ENCODE results near the gene CHST3. TPM values are rescaled to one million over a fixed set of nuclear protein-coding genes. Genes with fewer than 3 reads are reported as not detected.

CHST3 gene
- total RNA-seq, 1 donor from 2014 or later, result 26.0 TPM

DNA sequence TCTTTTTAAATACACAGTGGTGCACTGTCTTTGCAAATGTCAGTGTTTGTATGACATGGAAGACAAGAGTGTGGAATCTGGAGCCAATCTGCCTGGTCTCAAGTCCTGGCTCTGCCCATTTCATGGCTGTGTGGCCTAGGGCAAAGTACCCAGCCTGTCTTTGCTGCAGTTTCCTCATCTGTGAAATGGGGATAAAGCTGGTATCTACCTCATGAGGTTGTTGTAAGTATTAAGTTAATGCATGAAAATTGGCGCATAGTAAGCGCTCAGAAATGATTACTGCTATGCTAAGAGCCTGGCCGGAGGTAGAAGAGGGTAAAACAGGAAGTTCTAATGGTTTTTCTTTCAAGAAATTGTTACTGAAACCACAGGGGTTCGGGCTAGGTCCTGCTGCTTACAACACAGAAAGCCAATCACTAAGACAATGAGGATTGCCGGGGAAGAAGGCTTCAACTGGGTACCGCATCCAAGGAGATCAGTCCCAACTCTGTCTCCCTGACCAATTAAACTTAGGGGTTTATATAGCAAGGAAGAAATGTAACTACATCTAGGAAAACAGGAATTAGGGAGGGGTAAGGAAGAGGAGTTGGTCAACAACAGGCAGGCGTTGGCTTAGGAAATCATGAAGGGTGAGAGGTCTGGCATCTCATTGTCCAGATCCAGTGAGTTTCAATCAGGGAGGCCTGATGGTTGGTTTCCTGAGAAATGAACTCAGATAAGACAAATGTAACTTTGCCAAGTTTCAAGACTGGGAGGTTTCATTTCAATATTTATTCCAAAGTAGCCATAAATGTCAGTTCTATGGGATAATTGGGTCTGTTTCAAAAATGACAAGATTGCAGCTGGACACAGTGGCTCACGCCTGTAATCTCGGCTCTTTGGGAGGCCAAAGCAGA is 57.0 kb downstream of the CHST3 start:
- no peak for DNase-seq (ENCODE audit: extremely low spot score in 2 of 2)
- Histone ChIP-seq H3K27ac (no peak overlapping the region), H3K27me3 (no peaks in the 10 kb centered on the region), H3K9me3 (no peaks in the 10 kb centered on the region), H3K4me3 (no peak overlapping the region), H3K4me1 (peaks cover 15% of the 10 kb centered on the region), H3K36me3 (no peaks in the 10 kb centered on the region)
- TF ChIP-seq POLR2A (IDR thresholded peaks at IDR 0.05) (no peak), POLR2AphosphoS5 (IDR thresholded peaks at IDR 0.05; ENCODE audit: insufficient read depth in 1 of 2, low read depth in 1 of 2) (no peak)
- TF ChIP-seq, protein P1, sequence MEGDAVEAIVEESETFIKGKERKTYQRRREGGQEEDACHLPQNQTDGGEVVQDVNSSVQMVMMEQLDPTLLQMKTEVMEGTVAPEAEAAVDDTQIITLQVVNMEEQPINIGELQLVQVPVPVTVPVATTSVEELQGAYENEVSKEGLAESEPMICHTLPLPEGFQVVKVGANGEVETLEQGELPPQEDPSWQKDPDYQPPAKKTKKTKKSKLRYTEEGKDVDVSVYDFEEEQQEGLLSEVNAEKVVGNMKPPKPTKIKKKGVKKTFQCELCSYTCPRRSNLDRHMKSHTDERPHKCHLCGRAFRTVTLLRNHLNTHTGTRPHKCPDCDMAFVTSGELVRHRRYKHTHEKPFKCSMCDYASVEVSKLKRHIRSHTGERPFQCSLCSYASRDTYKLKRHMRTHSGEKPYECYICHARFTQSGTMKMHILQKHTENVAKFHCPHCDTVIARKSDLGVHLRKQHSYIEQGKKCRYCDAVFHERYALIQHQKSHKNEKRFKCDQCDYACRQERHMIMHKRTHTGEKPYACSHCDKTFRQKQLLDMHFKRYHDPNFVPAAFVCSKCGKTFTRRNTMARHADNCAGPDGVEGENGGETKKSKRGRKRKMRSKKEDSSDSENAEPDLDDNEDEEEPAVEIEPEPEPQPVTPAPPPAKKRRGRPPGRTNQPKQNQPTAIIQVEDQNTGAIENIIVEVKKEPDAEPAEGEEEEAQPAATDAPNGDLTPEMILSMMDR (IDR thresholded peaks at IDR 0.05), result no peak
- intact Hi-C loops (cut with DNase I), result no loop called here

DNA sequence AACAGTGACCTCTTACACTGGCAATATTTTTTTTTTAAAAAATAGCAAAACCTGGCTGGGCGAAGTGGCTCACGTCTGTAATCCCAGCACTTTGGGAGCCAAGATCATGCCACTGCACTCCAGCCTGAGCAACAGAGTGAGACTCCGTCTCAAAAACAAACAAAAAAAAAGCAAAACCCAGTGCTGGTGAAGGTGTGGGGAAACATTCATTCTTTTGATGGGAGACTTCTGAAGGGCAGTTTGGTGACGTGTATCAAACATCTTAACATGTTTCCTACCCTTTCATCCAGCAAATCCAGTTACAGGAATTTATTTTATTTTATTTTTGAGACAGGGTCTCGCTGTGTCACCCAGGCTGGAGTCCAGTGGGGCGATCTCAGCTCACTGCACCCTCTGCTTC is 58.0 kb downstream of the CHST3 start:
- no peak overlapping the region for H3K27ac ChIP-seq
- intact Hi-C loops (cut with DNase I), result no loop called here
- H3K27me3 ChIP-seq, result no peaks in the 10 kb centered on the region
- no peak for DNase-seq (ENCODE audit: extremely low spot score in 2 of 2)
- no peaks in the 10 kb centered on the region for H3K9me3 ChIP-seq
- H3K4me3 ChIP-seq, result no peak overlapping the region
- H3K4me1 ChIP-seq, result peaks cover 19% of the 10 kb centered on the region
- H3K36me3 ChIP-seq, result no peaks in the 10 kb centered on the region
- TF ChIP-seq POLR2AphosphoS5 (IDR thresholded peaks at IDR 0.05; ENCODE audit: insufficient read depth in 1 of 2, low read depth in 1 of 2) (no peak), POLR2A (IDR thresholded peaks at IDR 0.05) (no peak)
- TF ChIP-seq, protein P1 (IDR thresholded peaks at IDR 0.05), result no peak

DNA sequence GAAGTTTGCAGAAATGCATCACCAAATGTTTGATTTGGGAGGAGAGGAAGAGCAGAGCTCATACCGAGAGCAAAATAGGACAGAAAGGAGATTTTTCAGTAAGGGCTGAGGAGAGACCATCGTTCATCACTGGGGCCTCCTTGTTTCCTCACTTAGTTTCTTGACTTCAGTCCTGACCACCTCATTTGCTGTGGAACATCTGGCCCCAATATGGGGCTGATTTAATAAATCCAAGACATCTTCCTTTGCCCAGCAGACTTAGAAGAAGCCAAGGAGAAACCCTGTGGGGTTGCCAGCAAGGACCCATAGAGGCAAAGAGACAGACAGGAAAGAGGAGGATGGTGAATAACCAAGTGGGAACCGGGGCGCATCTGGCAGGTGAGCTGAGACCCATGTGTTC is 60.4 kb downstream of the CHST3 start:
- no peak overlapping the region for H3K27ac ChIP-seq
- intact Hi-C loops (cut with DNase I), result no loop called here
- TF ChIP-seq POLR2AphosphoS5 (IDR thresholded peaks at IDR 0.05; ENCODE audit: insufficient read depth in 1 of 2, low read depth in 1 of 2), result no peak
- TF ChIP-seq, protein P1 (IDR thresholded peaks at IDR 0.05), result no peak
- no peak for TF ChIP-seq POLR2A (IDR thresholded peaks at IDR 0.05)

DNA sequence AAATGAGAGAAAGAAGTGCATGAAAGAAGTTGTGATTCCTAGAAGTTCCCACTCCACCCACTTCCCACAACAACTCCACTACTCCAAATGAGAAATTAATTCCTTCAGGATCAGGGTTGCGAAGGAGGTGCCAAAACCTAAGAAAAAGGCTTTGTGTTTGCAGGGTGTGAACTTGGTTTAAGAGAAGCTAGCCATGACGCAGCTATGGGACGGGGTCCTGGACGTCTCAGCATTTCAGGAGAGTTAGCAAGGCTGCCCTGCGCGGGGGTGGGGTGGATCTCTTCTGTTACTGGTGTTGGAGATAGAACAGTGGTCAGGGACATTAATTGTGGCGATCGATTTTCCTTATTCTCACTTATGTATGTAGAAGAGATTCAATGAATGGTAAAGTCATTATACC is 61.2 kb downstream of the CHST3 start:
- Histone ChIP-seq H3K4me3 (no peak overlapping the region), H3K27ac (no peak overlapping the region), H3K36me3 (no peaks in the 10 kb centered on the region), H3K9me3 (no peaks in the 10 kb centered on the region), H3K4me1 (peaks cover 20% of the 10 kb centered on the region), H3K27me3 (no peaks in the 10 kb centered on the region)
- intact Hi-C loops (cut with DNase I), result no loop called here
- TF ChIP-seq POLR2AphosphoS5 (IDR thresholded peaks at IDR 0.05; ENCODE audit: insufficient read depth in 1 of 2, low read depth in 1 of 2) (no peak), POLR2A (IDR thresholded peaks at IDR 0.05) (no peak)
- TF ChIP-seq, protein P1 (IDR thresholded peaks at IDR 0.05), result no peak
- DNase-seq (ENCODE audit: extremely low spot score in 2 of 2), result no peak

More for the DNA sequence above, 60.4 kb downstream of the CHST3 start:
- DNase-seq (ENCODE audit: extremely low spot score in 2 of 2), result no peak
- H3K36me3 ChIP-seq, result no peaks in the 10 kb centered on the region
- no peaks in the 10 kb centered on the region for H3K27me3 ChIP-seq
- H3K4me3 ChIP-seq, result no peak overlapping the region
- H3K4me1 ChIP-seq, result peaks cover 20% of the 10 kb centered on the region
- H3K9me3 ChIP-seq, result no peaks in the 10 kb centered on the region

DNA sequence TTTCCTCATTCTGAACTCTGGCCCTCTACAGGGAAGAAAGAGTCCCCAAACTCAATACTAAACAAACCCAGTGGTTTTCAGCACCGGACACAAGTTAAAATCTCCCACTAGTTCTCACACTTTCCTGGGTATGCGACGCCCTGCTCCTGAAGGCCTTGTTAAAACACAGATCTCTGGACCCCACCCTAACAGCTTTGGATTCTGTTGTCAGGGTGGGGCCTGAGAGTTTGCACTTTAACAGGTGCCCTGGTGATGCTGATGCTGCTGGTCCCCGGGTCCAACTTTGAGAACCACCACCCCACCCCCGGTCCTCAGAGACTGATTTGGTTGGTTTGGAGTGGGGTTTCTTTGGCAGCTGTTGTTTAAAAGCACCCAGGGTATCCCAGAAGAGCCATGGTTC is 61.6 kb downstream of the CHST3 start:
- TF ChIP-seq POLR2A (IDR thresholded peaks at IDR 0.05) (no peak), POLR2AphosphoS5 (IDR thresholded peaks at IDR 0.05; ENCODE audit: insufficient read depth in 1 of 2, low read depth in 1 of 2) (no peak)
- TF ChIP-seq, protein P1 (IDR thresholded peaks at IDR 0.05), result no peak
- H3K9me3 ChIP-seq, result no peaks in the 10 kb centered on the region
- no peak overlapping the region for H3K27ac ChIP-seq
- no peaks in the 10 kb centered on the region for H3K36me3 ChIP-seq
- intact Hi-C loops (cut with DNase I), result no loop called here
- no peak for DNase-seq (ENCODE audit: extremely low spot score in 2 of 2)
- no peaks in the 10 kb centered on the region for H3K27me3 ChIP-seq
- H3K4me3 ChIP-seq, result no peak overlapping the region
- H3K4me1 ChIP-seq, result peaks cover 20% of the 10 kb centered on the region
